ENCODE measurements around the gene PARD3B. TPM values are rescaled to one million over a fixed set of nuclear protein-coding genes. Genes with fewer than 3 reads are reported as not detected.

The PARD3B gene
- total and polyA plus RNA-seq, 2 donors from 2014 or later, result 5.3 to 29.6 TPM

DNA sequence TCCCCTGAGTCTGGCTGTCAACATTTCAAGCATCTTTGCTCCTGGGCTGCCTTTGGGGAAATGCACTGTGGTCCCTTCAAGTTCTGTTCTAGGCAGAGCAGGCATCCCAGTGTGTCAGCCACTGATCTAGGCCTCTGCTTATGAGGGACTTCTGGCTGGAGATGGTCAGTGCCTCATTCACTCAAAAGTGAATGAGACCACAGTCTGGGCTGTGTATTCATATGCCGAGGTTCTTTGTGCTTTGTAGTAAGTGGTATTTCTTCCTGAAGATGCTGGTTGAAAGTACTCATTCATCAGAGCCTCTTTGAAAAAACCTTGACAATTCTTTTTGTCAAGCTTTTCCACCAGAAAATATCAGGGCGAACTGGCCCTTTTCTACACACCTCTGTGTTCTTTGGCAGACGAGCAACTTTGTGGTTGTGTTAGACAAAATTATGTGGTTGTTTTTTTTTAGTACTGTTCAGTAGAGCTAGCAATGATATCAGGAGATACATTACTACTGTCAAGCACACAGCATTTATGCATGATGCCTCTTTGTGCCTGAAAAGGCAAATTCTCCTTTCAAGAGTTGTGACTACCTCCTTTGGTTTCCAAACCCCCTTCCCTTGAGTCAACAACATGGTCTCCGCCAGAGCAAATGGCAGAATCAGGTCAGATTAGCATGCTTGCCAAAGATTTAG, 626.1 kb downstream of the PARD3B start:
- no peak for FAIRE-seq

GRCh38 chr2:205175831-205176230, 630.6 kb downstream of the PARD3B start:
- no peaks in the 10 kb centered on the region for H3K36me3 ChIP-seq (ENCODE audit: control insufficient read depth in 2 of 3, insufficient read depth in 3 of 3, low read length in 3 of 3)
- no peak overlapping the region for H3K4me3 ChIP-seq (ENCODE audit: low read length in 3 of 3)
- intact Hi-C loops (cut with DNase I), result no loop called here
- no peaks in the 10 kb centered on the region for H3K27me3 ChIP-seq (ENCODE audit: control insufficient read depth, insufficient read depth, low read length)
- DNase-seq (no peak), FAIRE-seq (no peak)
- H3K9ac ChIP-seq (ENCODE audit: low read length in 3 of 3), result no peak overlapping the region
- H3K9me3 ChIP-seq (ENCODE audit: control insufficient read depth in 2 of 3, insufficient read depth in 1 of 3, low read length in 3 of 3), result no peaks in the 10 kb centered on the region
- no peak overlapping the region for H3K27ac ChIP-seq (ENCODE audit: low read depth in 2 of 2, low read length in 2 of 2)
- TF ChIP-seq, protein P1, sequence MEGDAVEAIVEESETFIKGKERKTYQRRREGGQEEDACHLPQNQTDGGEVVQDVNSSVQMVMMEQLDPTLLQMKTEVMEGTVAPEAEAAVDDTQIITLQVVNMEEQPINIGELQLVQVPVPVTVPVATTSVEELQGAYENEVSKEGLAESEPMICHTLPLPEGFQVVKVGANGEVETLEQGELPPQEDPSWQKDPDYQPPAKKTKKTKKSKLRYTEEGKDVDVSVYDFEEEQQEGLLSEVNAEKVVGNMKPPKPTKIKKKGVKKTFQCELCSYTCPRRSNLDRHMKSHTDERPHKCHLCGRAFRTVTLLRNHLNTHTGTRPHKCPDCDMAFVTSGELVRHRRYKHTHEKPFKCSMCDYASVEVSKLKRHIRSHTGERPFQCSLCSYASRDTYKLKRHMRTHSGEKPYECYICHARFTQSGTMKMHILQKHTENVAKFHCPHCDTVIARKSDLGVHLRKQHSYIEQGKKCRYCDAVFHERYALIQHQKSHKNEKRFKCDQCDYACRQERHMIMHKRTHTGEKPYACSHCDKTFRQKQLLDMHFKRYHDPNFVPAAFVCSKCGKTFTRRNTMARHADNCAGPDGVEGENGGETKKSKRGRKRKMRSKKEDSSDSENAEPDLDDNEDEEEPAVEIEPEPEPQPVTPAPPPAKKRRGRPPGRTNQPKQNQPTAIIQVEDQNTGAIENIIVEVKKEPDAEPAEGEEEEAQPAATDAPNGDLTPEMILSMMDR (IDR thresholded peaks at IDR 0.05; ENCODE audit: borderline replicate concordance, extremely low read depth, insufficient read depth), result no peak
- H3K4me1 ChIP-seq (ENCODE audit: control insufficient read depth in 2 of 3, insufficient read depth in 2 of 3, low read depth in 1 of 3, low read length in 3 of 3), result no peaks in the 10 kb centered on the region

More for the DNA sequence above, 626.1 kb downstream of the PARD3B start:
- intact Hi-C loops (cut with DNase I), result no loop called here
- no peak for DNase-seq
- Histone ChIP-seq H3K9me3 (ENCODE audit: control insufficient read depth in 2 of 3, insufficient read depth in 1 of 3, low read length in 3 of 3) (no peaks in the 10 kb centered on the region), H3K27ac (ENCODE audit: low read depth in 2 of 2, low read length in 2 of 2) (no peak overlapping the region), H3K4me1 (ENCODE audit: control insufficient read depth in 2 of 3, insufficient read depth in 2 of 3, low read depth in 1 of 3, low read length in 3 of 3) (no peaks in the 10 kb centered on the region), H3K36me3 (ENCODE audit: control insufficient read depth in 2 of 3, insufficient read depth in 3 of 3, low read length in 3 of 3) (no peaks in the 10 kb centered on the region), H3K9ac (ENCODE audit: low read length in 3 of 3) (no peak overlapping the region), H3K4me3 (ENCODE audit: low read length in 3 of 3) (no peak overlapping the region), H3K27me3 (ENCODE audit: control insufficient read depth, insufficient read depth, low read length) (no peaks in the 10 kb centered on the region)
- TF ChIP-seq, protein P1 (IDR thresholded peaks at IDR 0.05; ENCODE audit: borderline replicate concordance, extremely low read depth, insufficient read depth), result no peak

- intact Hi-C loops (cut with DNase I), result no loop called here
- DNase-seq (no peak), FAIRE-seq (no peak)
- Histone ChIP-seq H3K36me3 (ENCODE audit: control insufficient read depth in 2 of 3, insufficient read depth in 3 of 3, low read length in 3 of 3) (no peaks in the 10 kb centered on the region), H3K9ac (ENCODE audit: low read length in 3 of 3) (no peak overlapping the region), H3K27ac (ENCODE audit: low read depth in 2 of 2, low read length in 2 of 2) (no peak overlapping the region), H3K27me3 (ENCODE audit: control insufficient read depth, insufficient read depth, low read length) (no peaks in the 10 kb centered on the region), H3K9me3 (ENCODE audit: control insufficient read depth in 2 of 3, insufficient read depth in 1 of 3, low read length in 3 of 3) (no peaks in the 10 kb centered on the region), H3K4me3 (ENCODE audit: low read length in 3 of 3) (no peak overlapping the region), H3K4me1 (ENCODE audit: control insufficient read depth in 2 of 3, insufficient read depth in 2 of 3, low read depth in 1 of 3, low read length in 3 of 3) (no peaks in the 10 kb centered on the region)
- TF ChIP-seq, protein P1 (IDR thresholded peaks at IDR 0.05; ENCODE audit: borderline replicate concordance, extremely low read depth, insufficient read depth), result no peak
These were observed 631.3 kb downstream of the PARD3B start for GRCh38 chr2:205176546-205176945.

GRCh38 chr2:205177546-205177945, 632.3 kb downstream of the PARD3B start:
- no peaks in the 10 kb centered on the region for H3K4me1 ChIP-seq (ENCODE audit: control insufficient read depth in 2 of 3, insufficient read depth in 2 of 3, low read depth in 1 of 3, low read length in 3 of 3)
- DNase-seq, result no peak
- no peak overlapping the region for H3K27ac ChIP-seq (ENCODE audit: low read depth in 2 of 2, low read length in 2 of 2)
- no peak for FAIRE-seq
- intact Hi-C loops (cut with DNase I), result no loop called here
- TF ChIP-seq, protein P1 (IDR thresholded peaks at IDR 0.05; ENCODE audit: borderline replicate concordance, extremely low read depth, insufficient read depth), result no peak
- no peak overlapping the region for H3K4me3 ChIP-seq (ENCODE audit: low read length in 3 of 3)
- no peaks in the 10 kb centered on the region for H3K36me3 ChIP-seq (ENCODE audit: control insufficient read depth in 2 of 3, insufficient read depth in 3 of 3, low read length in 3 of 3)
- H3K9ac ChIP-seq (ENCODE audit: low read length in 3 of 3), result no peak overlapping the region
- no peaks in the 10 kb centered on the region for H3K27me3 ChIP-seq (ENCODE audit: control insufficient read depth, insufficient read depth, low read length)
- no peaks in the 10 kb centered on the region for H3K9me3 ChIP-seq (ENCODE audit: control insufficient read depth in 2 of 3, insufficient read depth in 1 of 3, low read length in 3 of 3)
